ENCODE data around the gene MCCC2.

- TF ChIP-seq TCF7L2 (IDR thresholded peaks at IDR 0.05; ENCODE audit: low read depth, low read length): no peak
- no peak for TF ChIP-seq CHD2 (IDR thresholded peaks at IDR 0.05; ENCODE audit: low read depth, low read length)
- TF ChIP-seq BRF2 (CRISPR knock-in tag; IDR thresholded peaks at IDR 0.05): no peak
- no peak for TF ChIP-seq FUBP1 (CRISPR knock-in tag; IDR thresholded peaks at IDR 0.05; ENCODE audit: borderline replicate concordance)
- TF ChIP-seq ZNF460 (CRISPR knock-in tag; IDR thresholded peaks at IDR 0.05; ENCODE audit: borderline replicate concordance): no peak
- no peak for TF ChIP-seq PRPF4 (IDR thresholded peaks at IDR 0.05; ENCODE audit: low read depth, low read length, poor library complexity, severe bottlenecking)
- TF ChIP-seq, protein P1, sequence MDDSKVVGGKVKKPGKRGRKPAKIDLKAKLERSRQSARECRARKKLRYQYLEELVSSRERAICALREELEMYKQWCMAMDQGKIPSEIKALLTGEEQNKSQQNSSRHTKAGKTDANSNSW (CRISPR knock-in tag; IDR thresholded peaks at IDR 0.05; ENCODE audit: borderline replicate concordance): no peak
- no peak for TF ChIP-seq MYC (CRISPR knock-in tag; IDR thresholded peaks at IDR 0.05; ENCODE audit: borderline replicate concordance)
- no peak for TF ChIP-seq ZNF407 (CRISPR knock-in tag; IDR thresholded peaks at IDR 0.05; ENCODE audit: not compliant biosample characterization)
- no peak for TF ChIP-seq ADNP (CRISPR knock-in tag; IDR thresholded peaks at IDR 0.05)
- TF ChIP-seq KMT2A (CRISPR knock-in tag; IDR thresholded peaks at IDR 0.05): no peak
- TF ChIP-seq, protein P2, sequence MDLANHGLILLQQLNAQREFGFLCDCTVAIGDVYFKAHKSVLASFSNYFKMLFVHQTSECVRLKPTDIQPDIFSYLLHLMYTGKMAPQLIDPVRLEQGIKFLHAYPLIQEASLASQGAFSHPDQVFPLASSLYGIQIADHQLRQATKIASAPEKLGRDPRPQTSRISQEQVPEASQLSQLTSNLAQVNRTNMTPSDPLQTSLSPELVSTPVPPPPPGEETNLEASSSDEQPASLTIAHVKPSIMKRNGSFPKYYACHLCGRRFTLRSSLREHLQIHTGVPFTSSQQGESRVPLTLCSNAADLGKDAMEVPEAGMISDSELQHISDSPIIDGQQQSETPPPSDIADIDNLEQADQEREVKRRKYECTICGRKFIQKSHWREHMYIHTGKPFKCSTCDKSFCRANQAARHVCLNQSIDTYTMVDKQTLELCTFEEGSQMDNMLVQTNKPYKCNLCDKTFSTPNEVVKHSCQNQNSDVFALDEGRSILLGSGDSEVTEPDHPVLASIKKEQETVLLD (CRISPR knock-in tag; IDR thresholded peaks at IDR 0.05; ENCODE audit: low read depth): no peak
- TF ChIP-seq SP1 (IDR thresholded peaks at IDR 0.05): no peak
- TF ChIP-seq SP1 (CRISPR knock-in tag; IDR thresholded peaks at IDR 0.05): no peak
- TF ChIP-seq, protein P3, sequence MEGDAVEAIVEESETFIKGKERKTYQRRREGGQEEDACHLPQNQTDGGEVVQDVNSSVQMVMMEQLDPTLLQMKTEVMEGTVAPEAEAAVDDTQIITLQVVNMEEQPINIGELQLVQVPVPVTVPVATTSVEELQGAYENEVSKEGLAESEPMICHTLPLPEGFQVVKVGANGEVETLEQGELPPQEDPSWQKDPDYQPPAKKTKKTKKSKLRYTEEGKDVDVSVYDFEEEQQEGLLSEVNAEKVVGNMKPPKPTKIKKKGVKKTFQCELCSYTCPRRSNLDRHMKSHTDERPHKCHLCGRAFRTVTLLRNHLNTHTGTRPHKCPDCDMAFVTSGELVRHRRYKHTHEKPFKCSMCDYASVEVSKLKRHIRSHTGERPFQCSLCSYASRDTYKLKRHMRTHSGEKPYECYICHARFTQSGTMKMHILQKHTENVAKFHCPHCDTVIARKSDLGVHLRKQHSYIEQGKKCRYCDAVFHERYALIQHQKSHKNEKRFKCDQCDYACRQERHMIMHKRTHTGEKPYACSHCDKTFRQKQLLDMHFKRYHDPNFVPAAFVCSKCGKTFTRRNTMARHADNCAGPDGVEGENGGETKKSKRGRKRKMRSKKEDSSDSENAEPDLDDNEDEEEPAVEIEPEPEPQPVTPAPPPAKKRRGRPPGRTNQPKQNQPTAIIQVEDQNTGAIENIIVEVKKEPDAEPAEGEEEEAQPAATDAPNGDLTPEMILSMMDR (CRISPR knock-in tag; IDR thresholded peaks at IDR 0.05): no peak
Measured at GRCh38 chr5:71589903-71590302, 2.8 kb downstream of the MCCC2 start.

All from HepG2 (cell line).